ENCODE results near the gene SYT1.

The SYT1 gene

GRCh38 chr12:79441534-79441933, 577.0 kb downstream of the SYT1 start:
- peak overlapping the region in 1 of 21 experiments; percentile 33 for H3K27ac ChIP-seq

GRCh38 chr12:79442396-79442795, 577.8 kb downstream of the SYT1 start:
- Histone ChIP-seq H3K4me3 (no peak overlapping the region), H3K27ac (no peak overlapping the region)

More at GRCh38 chr12:79441534-79441933, 577.0 kb downstream of the SYT1 start:
- H3K4me3 ChIP-seq, result no peak overlapping the region

- no peak overlapping the region for H3K4me3 ChIP-seq
- no peak overlapping the region for H3K27ac ChIP-seq
Measured at GRCh38 chr12:79444089-79444488, 579.5 kb downstream of the SYT1 start.

- Histone ChIP-seq H3K4me3 (no peak overlapping the region), H3K27ac (no peak overlapping the region)
Measured at GRCh38 chr12:79448816-79449215, 584.2 kb downstream of the SYT1 start.

GRCh38 chr12:79451365-79451764, 586.8 kb downstream of the SYT1 start:
- Histone ChIP-seq H3K27ac (peak overlapping the region in 5 of 21 experiments; percentile 22 to 65 (median 44)), H3K4me3 (no peak overlapping the region)

GRCh38 chr12:79451978-79452377, 587.4 kb downstream of the SYT1 start:
- Histone ChIP-seq H3K4me3 (no peak overlapping the region), H3K27ac (peak overlapping the region in 7 of 21 experiments; percentile 18 to 65 (median 42))

GRCh38 chr12:79452906-79453305, 588.3 kb downstream of the SYT1 start:
- Histone ChIP-seq H3K4me3 (no peak overlapping the region), H3K27ac (peak overlapping the region in 4 of 21 experiments; percentile 17 to 60 (median 44))

- peak overlapping the region in 2 of 21 experiments; percentile 2 to 60 for H3K27ac ChIP-seq
- H3K4me3 ChIP-seq, result no peak overlapping the region
Measured at GRCh38 chr12:79453820-79454219, 589.2 kb downstream of the SYT1 start.

GRCh38 chr12:79454338-79454843, 589.8 kb downstream of the SYT1 start:
- H3K27ac ChIP-seq, result peak overlapping the region in 2 of 21 experiments; percentile 2 to 60
- H3K4me3 ChIP-seq, result no peak overlapping the region

- peak overlapping the region in 1 of 21 experiments; percentile 21 for H3K27ac ChIP-seq
- no peak overlapping the region for H3K4me3 ChIP-seq
Measured at GRCh38 chr12:79455286-79455685, 590.7 kb downstream of the SYT1 start.

GRCh38 chr12:79482323-79482722, 617.7 kb downstream of the SYT1 start:
- no peak overlapping the region for H3K27ac ChIP-seq
- H3K4me3 ChIP-seq, result no peak overlapping the region

GRCh38 chr12:79482921-79483320, 618.3 kb downstream of the SYT1 start:
- H3K4me3 ChIP-seq, result no peak overlapping the region

GRCh38 chr12:79486154-79486553, 621.6 kb downstream of the SYT1 start:
- H3K27ac ChIP-seq, result no peak overlapping the region

More at GRCh38 chr12:79482921-79483320, 618.3 kb downstream of the SYT1 start:
- no peak overlapping the region for H3K27ac ChIP-seq

GRCh38 chr12:79487386-79488110, 623.0 kb downstream of the SYT1 start:
- no peak overlapping the region for H3K4me3 ChIP-seq
- H3K27ac ChIP-seq, result no peak overlapping the region

More at GRCh38 chr12:79486154-79486553, 621.6 kb downstream of the SYT1 start:
- H3K4me3 ChIP-seq, result no peak overlapping the region

Data from skin epidermis (tissue), 12 donors.